Transverse colon (tissue), 4 donors: Measurements from ENCODE around the gene NFILZ.
"Not testable (repeated sequence)": the region's sequence is repeated elsewhere in the genome, so short reads cannot be mapped to it uniquely, and the experiment has no call there.

ENCODE experiments used
- CTCF ChIP-seq, 5 experiments: fragments of 200-600 bp in 3 of 5; fragments of 450-650 bp in 2 of 5; sonication (generic) in 3 of 5; IDR thresholded peaks; 1 replicate in 2 of 5; 2 replicates in 3 of 5; pipeline ENCODE4 v1.5.1; 2016 to 2017; ENCODE audit warnings: antibody characterized with exemption in 5 of 5, inconsistent platforms in 3 of 5, mild to moderate bottlenecking in 2 of 5, moderate library complexity in 1 of 5
- POLR2A ChIP-seq: fragments of 450-650 bp; IDR thresholded peaks from one replicate; pipeline ENCODE4 v1.6.1; 2016; ENCODE audit warnings: antibody characterized with exemption, mild to moderate bottlenecking, moderate library complexity
- POLR2AphosphoS5 ChIP-seq, 3 donors: sonication (generic); formaldehyde crosslinking; IDR thresholded peaks; one replicate each; pipeline ENCODE4 v1.6.1; 2016; ENCODE audit warnings: antibody characterized with exemption in 3 of 3

GRCh38 chr19:8617325-8617724 is 13.1 kb upstream of the NFILZ start:
- TF ChIP-seq POLR2A; CTCF (IDR thresholded peaks at IDR 0.05); POLR2AphosphoS5 (IDR thresholded peaks at IDR 0.05): not testable (repeated sequence)
